Body of pancreas (tissue), 4 donors: ENCODE measurements around the gene SRSF4. TPM values are rescaled to one million over a fixed set of nuclear protein-coding genes. Genes with fewer than 3 reads are reported as not detected.

Experiments used
- ATAC-seq: fragments of 150-250 bp; one replicate; pipeline ENCODE4 v1.9.1; 2016
- DNase-seq, 4 donors: peaks; one replicate each; pipeline ENCODE4 v3.0.0-alpha.2; 2019
- H3K27ac ChIP-seq, 4 donors: fragments of 200-600 bp; sonication (generic); 1 replicate in 3 of 4; 2 replicates in 1 of 4; pipeline versions ENCODE4 v1.5.1 to v1.6.1; 2016 to 2019; ENCODE audit warnings: mild to moderate bottlenecking in 1 of 4, mixed read lengths in 1 of 4, moderate library complexity in 1 of 4
- H3K27me3 ChIP-seq, 2 donors: fragments of 200-600 bp; sonication (generic); one replicate each; pipeline ENCODE4 v1.6.0; 2016; ENCODE audit warnings: mild to moderate bottlenecking in 1 of 2
- H3K36me3 ChIP-seq, 2 donors: fragments of 200-600 bp; sonication (generic); replicated peaks in 1 of 2; 2 replicates each; pipeline ENCODE4 v1.5.1; 2016; ENCODE audit warnings: low read depth in 2 of 2; ENCODE audit not compliant: insufficient read depth in 1 of 2
- H3K4me1 ChIP-seq: fragments of 200-600 bp; sonication (generic); one replicate; pipeline ENCODE4 v1.6.0; 2016
- H3K4me3 ChIP-seq, 2 donors: fragments of 200-600 bp; sonication (generic); 1 replicate in 1 of 2; 2 replicates in 1 of 2; pipeline ENCODE4 v1.5.1; 2016 to 2019
- H3K9me3 ChIP-seq, 3 donors: fragments of 200-600 bp; sonication (generic); 1 replicate in 2 of 3; 2 replicates in 1 of 3; pipeline ENCODE4 v1.5.1; 2016
- POLR2A ChIP-seq, 3 donors: fragments of 450-650 bp; IDR thresholded peaks; one replicate each; pipeline ENCODE4 v1.6.1; 2016; ENCODE audit warnings: antibody characterized with exemption in 3 of 3, mild to moderate bottlenecking in 2 of 3
- WGBS, 2 donors: methylation state at CpG; one replicate each; pipeline ENCODE4 v1.1.5; 2017; 5-methylcytosine and 5-hydroxymethylcytosine counted together
- intact Hi-C: fragments of 100-400 bp; cut with DNase I; formaldehyde crosslinking; loops from one replicate; pipeline ENCODE4 v1.15.1; 2023
- total RNA-seq, 2 donors: library from RNA; depleted of rRNA; stranded (reverse); fragments of >200 nt; gene quantifications; one replicate each; pipeline ENCODE4 v1.1.0, GENCODE V29; 2016
- TF ChIP-seq, protein P1 (sequence below), 7 experiments: fragments of 450-650 bp in 4 of 7; fragments of 200-600 bp in 3 of 7; sonication (generic) in 3 of 7; IDR thresholded peaks; one replicate each; pipeline ENCODE4 v1.5.1; 2016 to 2019; ENCODE audit warnings: antibody characterized with exemption in 7 of 7

SRSF4 gene
- total RNA-seq, 2 donors from 2014 or later, result 50.3 to 58.3 TPM

DNA sequence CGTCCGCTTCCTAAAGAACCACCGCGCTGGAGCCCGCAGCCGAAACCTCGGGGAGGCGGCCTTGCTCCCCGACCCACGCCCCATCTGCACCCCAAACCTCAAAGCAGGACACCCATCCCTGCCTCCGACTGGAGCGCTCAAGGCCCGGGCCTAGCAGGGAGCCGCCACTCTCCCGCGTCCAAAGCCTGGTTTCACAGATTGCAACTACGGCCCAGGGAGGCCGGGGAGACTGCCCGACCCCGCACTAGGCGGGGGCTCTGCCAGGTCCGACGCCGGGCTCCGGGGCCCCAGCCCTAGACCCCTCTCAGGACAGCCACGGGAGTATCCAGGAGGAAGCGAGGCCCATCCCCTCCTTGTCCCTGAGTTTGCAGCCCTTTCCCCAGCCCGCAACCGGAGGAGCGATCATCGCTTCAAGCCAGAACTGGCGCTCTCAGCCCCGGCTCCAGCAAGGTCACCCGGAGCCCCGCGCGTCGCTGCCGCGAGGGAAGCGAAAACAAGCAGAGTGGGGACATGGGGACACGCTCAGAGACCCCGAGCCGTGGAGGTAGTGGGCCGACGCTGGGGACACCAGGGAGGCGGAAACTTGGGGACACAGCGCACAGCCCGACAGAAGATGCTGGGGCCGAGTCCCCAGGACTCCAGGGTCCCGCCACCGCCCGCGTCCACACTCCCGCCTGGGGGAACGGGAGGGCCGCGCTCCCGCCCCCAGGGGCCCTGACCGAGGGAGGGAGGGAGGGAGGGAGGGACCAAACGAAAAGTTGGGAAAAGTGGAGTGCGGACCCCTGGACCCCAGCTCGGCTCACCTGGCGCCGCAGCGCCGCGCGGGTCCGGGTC lies 58.4 kb downstream of the SRSF4 start:
- Histone ChIP-seq H3K27me3 (peaks cover 0 to 24% of the 10 kb centered on the region in 2 donors), H3K27ac (peak overlapping the region in 3 of 4 donors; percentile 39 to 59 (median 43)), H3K36me3 (no peaks in the 10 kb centered on the region), H3K4me3 (no peak overlapping the region), H3K9me3 (no peaks in the 10 kb centered on the region), H3K4me1 (peaks cover 35% of the 10 kb centered on the region)
- no peak for DNase-seq
- ATAC-seq, result no peak
- intact Hi-C loops, result no loop called here
- TF ChIP-seq, protein P1, sequence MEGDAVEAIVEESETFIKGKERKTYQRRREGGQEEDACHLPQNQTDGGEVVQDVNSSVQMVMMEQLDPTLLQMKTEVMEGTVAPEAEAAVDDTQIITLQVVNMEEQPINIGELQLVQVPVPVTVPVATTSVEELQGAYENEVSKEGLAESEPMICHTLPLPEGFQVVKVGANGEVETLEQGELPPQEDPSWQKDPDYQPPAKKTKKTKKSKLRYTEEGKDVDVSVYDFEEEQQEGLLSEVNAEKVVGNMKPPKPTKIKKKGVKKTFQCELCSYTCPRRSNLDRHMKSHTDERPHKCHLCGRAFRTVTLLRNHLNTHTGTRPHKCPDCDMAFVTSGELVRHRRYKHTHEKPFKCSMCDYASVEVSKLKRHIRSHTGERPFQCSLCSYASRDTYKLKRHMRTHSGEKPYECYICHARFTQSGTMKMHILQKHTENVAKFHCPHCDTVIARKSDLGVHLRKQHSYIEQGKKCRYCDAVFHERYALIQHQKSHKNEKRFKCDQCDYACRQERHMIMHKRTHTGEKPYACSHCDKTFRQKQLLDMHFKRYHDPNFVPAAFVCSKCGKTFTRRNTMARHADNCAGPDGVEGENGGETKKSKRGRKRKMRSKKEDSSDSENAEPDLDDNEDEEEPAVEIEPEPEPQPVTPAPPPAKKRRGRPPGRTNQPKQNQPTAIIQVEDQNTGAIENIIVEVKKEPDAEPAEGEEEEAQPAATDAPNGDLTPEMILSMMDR (IDR thresholded peaks at IDR 0.05), result no peak
- TF ChIP-seq POLR2A (IDR thresholded peaks at IDR 0.05), result no peak
- WGBS, 2 donors, result 6% methylated on average over 57 of the region's 70 CpGs; no CpG with 5 or more reads in 1 of the 2 donors

DNA sequence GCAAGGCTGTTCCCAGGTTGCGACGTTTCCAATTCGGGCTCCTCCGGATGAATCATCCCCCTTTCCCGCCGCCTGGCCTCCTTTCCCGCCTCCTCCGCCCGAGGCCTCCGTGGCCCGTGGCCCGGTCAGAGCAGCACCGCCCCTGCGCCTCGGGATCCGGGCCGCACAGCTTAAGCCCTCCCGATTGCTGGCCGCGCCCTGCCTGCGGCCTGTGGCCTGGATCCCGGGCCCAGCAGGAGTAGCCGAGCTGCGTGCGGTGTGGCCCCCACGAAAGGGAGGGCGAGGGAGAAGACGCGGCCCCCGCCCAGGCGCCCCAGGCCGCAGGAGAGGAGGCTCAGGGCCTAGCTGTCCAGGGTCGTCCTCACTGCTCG lies 59.0 kb downstream of the SRSF4 start:
- Histone ChIP-seq H3K4me1 (peaks cover 35% of the 10 kb centered on the region), H3K27ac (peak overlapping the region in 3 of 4 donors; percentile 39 to 59 (median 43)), H3K27me3 (peaks cover 0 to 24% of the 10 kb centered on the region in 2 donors), H3K36me3 (no peaks in the 10 kb centered on the region), H3K4me3 (no peak overlapping the region), H3K9me3 (no peaks in the 10 kb centered on the region)
- ATAC-seq (peak; percentile 16), DNase-seq (peak in 2 of 4 donors; percentile 13 to 32)
- intact Hi-C loops, result no loop called here
- WGBS, 2 donors, result 15% methylated on average over 11 of the region's 34 CpGs; no CpG with 5 or more reads in 1 of the 2 donors
- no peak for TF ChIP-seq POLR2A (IDR thresholded peaks at IDR 0.05)
- TF ChIP-seq, protein P1 (IDR thresholded peaks at IDR 0.05), result no peak

DNA sequence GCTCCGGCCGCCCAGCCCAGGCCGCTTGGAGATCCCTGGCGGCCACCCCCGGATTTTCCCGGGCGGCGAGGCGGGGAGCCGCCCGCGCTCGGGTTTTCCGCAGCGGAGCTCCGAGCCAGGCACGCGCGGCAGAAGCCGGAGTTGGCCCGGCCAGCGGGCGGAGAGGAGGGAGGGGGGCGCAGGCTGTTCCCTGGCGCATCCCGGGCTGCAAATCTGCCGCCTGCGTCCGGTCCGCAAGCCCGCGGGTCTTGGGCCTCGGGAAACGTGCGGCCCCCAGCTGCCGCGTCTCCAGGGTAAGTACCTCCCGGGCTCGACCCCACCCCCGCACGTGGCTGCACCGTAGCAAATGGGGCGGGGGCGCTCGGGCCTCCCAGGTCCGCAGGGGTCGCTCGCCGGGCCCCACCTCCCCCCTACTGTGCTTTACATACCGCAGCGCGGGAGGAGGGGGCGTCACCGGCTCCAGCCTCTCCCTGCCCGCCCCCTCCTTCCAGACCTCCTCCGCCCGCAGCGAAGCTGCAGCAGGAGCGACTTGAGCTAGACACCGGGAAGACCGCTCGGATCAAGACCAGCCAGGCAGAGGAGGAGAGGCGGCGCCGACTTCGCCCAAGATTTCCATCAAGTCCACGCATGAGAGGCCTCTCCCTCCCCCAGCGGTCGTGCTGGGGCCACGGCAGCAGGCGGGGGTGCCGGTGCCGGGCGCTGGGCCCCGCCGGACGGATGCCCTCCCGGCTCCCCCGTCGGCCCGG lies 59.6 kb downstream of the SRSF4 start:
- WGBS, 2 donors, result 3% methylated on average over 81 of the region's 81 CpGs; no CpG with 5 or more reads in 1 of the 2 donors
- DNase-seq (no peak), ATAC-seq (no peak)
- intact Hi-C loops, result no loop called here
- peaks cover 35% of the 10 kb centered on the region for H3K4me1 ChIP-seq
- TF ChIP-seq, protein P1 (IDR thresholded peaks at IDR 0.05), result no peak
- no peak for TF ChIP-seq POLR2A (IDR thresholded peaks at IDR 0.05)
- H3K36me3 ChIP-seq, result no peaks in the 10 kb centered on the region
- H3K4me3 ChIP-seq, result no peak overlapping the region
- H3K27me3 ChIP-seq, result peaks cover 0 to 24% of the 10 kb centered on the region in 2 donors
- peak overlapping the region in 3 of 4 donors; percentile 39 to 59 (median 43) for H3K27ac ChIP-seq
- H3K9me3 ChIP-seq, result no peaks in the 10 kb centered on the region

DNA sequence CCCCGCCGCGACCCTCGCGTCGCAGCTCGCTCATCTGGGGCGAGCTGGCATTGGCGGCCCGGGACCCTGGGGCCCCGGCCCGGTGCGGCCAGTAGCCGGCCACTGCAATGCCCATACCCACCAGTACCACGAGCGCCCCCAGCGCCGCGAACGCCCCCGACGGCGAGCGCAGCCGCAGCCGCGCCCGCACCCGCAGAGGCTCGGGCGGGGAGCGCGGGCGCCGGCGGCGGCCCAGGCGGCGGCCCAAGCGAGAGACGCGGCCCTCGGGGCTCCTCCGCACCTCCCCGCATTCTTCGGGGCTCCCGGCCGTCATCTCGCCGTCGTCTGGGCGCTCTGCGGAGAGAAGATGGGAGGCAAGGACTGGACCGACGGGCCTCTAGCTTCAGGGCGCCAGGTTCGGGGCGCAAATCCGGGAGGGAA lies 60.2 kb downstream of the SRSF4 start:
- Histone ChIP-seq H3K36me3 (no peaks in the 10 kb centered on the region), H3K27me3 (peaks cover 0 to 24% of the 10 kb centered on the region in 2 donors), H3K4me1 (peaks cover 35% of the 10 kb centered on the region), H3K9me3 (no peaks in the 10 kb centered on the region), H3K27ac (no peak overlapping the region), H3K4me3 (no peak overlapping the region)
- TF ChIP-seq, protein P1 (IDR thresholded peaks at IDR 0.05), result no peak
- no peak for TF ChIP-seq POLR2A (IDR thresholded peaks at IDR 0.05)
- ATAC-seq (no peak), DNase-seq (no peak)
- intact Hi-C loops, result no loop called here
- WGBS, 2 donors, result 5% methylated on average over 48 of the region's 59 CpGs; no CpG with 5 or more reads in 1 of the 2 donors
